Activated gamma-delta T cell treated with Interleukin-2 at 50 U/mL for 16 hours (primary cell): ENCODE results near the gene LNX2.
"Not testable (repeated sequence)": the region's sequence is repeated elsewhere in the genome, so short reads cannot be mapped to it uniquely, and the experiment has no call there.

Experiments
- DNase-seq: peaks from one replicate; pipeline ENCODE4 v3.0.0-alpha.2; 2020

LNX2 gene

DNA sequence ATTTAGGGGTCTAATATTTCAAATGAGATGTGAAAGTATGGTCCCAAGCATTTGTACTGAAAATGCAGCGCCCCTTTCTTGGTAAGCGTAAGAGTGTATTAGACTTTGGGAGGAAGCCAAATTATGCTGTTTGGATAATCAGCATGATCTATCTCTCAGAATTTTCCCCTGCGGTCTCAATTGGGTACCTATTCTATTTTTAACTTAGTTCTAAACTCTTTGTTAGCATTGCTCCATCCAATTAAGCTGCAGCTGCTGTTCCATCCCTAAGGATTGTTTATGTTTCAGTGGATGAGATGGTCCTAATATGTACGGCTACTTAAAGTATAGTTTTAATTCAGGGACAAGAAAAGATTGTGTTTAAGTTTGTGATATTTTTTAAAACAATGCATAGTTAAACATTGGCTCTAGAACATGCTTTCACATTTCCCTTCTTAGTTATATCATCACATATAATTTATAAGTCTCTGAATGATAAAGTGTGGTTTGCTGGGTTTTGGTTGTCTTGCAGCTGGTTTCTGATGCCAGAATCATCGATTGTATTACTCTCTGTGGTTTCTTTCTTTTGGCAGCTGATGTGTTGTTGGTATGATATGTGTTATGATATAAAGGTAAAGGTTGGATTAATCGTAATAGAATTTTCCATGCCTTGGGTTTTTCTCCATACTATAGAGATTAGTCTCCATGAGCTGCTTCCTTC lies 16.4 kb upstream of the LNX2 start:
- no peak for DNase-seq

DNA sequence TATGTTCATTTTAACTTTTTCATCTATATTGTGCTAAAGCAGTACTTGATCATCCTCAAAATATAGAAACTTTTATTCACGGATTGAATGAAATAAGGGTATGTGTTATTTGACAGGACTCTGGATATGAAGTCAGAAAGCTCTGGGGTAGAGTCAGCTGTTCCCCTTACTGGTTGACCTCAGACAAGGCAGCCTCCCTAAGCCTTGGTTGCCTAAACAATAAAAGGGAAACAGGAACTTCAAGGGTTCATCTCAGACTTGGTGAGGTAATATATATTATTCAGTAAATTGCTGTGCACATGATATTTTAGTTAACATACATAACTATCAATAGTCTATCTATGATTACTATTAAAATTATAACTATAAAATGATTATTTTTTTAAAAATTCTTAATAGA lies 14.9 kb upstream of the LNX2 start:
- no peak for DNase-seq

DNA sequence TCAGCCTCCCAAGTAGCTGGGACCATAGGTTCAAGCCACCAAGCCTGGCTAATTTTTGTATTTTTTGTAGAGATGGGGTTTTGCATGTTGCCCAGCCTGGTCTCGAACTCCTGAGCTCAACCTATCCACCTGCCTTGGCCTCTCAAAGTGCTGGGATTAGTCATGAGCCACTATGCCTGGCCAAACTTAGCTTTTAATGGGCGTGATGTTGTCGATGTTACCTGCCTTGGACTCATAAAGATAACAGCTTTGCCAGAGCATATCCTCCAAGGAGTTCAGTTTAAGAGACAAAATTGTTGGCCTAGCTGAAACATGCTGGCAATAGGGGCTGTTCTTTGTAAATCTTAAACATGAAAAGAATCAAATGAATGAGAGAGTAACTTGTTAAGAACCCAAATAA lies 14.5 kb upstream of the LNX2 start:
- no peak for DNase-seq

DNA sequence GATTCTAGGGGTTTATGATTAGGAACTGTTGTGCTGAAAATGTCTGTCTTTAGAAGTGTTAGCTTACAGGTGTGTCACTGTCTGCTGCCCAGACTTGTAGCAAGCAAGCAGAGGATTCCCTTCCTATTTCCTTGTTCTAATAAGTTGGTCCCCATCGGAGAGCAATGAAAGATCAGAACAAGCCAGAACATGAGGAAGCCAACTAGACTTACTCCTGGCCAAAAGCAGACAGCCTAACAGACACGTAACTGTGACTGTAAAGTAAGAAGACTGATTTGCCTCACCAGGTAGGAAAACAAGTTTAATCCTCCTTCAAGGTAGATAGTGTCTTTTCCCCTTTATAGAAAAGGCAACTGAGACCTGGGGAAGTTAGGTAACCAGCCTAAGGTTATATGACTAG lies 13.9 kb upstream of the LNX2 start:
- no peak for DNase-seq

DNA sequence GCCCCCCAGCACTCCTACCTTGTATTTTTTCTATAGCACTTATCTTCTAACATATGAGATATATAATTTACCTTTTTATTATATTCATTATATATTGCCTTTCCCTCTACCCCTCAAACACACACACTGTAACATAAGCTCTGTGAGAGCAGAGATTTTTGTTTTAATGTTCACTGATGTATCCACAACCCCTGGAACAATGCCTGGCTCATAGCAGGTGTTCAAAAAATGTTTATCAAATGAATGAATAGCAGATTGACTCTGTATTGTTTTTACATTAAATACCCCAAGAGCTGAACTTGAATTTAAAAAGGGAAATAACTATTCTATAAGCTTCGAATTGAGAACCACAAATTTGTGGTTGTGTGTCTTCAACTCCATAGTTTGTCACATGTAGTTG lies 12.3 kb upstream of the LNX2 start:
- no peak for DNase-seq

DNA sequence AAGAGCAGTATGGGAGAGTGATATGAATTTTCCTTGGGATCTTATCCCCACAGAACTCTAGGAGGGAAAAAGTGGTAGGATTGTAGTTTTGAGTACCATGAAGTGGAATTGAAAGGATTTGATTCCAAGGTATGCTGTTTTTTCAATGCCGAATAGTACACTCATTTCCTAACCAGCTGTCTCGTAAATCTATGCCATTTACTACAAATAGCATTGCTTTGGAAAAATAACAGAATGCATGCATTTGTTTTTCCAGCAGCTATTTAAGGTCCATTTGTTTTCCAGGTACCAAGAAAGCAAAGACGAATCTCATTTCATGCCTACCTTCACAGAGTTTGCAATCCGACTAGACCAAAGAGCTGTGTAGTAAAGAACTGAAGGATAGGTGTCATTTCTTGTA lies 11.9 kb upstream of the LNX2 start:
- no peak for DNase-seq

DNA sequence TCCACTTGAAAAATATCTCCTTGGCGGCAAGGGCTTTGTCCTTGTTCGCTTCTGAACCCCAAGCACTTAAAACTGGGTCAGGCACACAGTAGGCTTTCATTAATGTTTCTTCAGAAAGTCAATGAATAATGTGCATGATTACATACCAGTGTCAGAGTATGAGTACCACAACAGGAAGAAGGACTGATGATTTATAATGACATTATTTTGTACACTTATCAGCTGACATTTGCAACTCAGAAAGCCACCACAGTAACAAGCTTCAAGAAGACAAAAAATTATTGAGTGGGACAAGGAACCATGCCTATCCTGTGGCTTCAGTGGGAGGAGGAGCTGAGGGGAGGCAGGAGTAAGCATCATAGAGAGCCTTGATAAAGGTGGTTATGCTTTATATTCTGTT lies 11.3 kb upstream of the LNX2 start:
- no peak for DNase-seq

DNA sequence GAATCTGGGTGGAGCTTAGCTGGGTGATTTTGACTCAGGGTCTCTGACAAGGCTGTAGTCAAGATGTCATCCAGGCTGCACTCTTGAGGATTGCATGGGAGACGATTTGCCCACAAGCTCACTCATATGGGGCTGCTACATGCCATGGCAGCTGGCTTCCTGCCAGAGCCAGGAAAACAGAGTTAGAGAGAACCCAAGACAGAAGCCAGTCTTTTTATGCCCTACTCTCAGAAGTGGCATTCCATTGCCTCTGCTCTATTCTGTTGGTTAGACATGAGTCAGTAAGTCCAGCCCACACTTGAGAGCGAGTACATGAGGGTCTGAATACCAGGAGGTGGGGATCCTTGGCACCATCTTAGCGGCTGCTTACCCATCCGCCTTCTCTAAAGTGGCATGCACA lies 10.8 kb upstream of the LNX2 start:
- DNase-seq, result no peak

DNA sequence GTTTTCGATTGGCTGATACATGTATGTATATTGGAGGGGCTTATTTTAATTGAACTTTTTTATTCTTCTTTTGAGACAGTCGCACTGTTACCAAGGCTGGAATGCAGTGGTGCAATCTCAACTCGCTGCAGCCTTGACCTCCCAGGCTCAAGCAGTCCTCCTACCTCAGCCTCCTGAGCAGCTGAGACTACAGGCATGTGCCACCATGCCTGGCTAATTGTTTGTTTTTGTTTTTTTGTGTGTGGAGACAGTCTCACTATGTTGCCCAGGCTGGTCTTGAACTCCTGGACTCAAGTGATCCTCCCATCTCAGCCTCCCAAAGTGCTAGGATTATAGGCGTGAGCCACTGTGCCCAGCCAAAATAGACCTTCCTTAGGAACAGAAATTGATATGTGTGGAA lies 8.4 kb upstream of the LNX2 start:
- DNase-seq, result not testable (repeated sequence)

DNA sequence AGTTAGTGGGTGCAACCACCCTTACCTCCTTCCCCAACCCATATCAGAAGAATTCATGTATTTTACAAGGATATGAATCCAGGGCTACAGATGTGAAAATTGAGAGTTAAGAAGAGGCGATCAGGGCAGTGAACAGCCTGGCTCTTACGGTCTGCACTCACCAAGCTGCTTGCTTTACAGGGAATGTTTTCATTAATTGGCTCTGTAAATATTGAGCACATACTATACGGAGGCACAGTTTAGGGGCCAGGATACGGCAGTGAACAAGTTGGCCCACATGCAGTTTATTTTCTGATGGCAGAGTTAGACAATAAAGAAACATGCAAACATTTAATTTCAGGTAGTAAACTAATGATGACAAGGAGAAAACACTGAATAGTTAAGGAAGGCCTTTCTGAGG lies 7.8 kb upstream of the LNX2 start:
- no peak for DNase-seq

DNA sequence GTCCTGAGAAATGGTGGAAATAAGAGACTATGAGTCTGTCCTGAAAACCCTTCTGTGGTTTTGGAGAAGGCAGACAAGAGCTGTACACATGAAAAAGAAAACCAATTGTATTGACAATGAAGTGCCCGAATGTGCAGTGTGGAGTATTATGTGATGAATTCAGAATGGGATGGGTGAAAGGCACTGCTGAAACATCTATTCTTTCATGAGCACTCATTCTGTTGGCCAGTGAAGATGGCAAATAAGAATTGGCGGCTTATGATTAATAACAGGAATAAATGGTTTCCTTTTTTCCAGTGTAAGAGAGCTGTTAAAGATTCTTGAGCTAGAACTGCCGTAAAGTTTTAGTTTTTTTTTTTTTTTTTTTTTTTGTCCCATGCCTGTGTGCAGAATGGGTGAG lies 7.1 kb upstream of the LNX2 start:
- DNase-seq, result no peak

DNA sequence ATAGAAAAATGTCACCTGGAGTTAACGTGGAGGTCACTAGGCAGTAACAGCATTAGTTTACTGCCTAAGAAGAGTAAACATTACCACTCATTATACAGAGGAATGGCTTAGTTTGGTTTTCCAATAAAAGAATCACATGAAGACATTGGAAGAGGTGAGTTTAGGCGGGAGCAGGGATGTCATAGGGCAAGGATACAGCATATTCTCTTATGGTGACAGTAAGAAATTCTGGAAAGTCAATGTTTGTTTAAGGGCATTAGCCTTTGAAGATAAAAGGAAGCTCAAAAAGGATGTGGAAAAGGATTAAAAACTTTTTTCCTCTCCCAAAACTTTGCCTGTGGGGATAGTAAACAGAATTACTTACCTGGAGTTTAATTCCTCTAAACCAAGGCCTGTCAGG lies 5.5 kb upstream of the LNX2 start:
- no peak for DNase-seq

DNA sequence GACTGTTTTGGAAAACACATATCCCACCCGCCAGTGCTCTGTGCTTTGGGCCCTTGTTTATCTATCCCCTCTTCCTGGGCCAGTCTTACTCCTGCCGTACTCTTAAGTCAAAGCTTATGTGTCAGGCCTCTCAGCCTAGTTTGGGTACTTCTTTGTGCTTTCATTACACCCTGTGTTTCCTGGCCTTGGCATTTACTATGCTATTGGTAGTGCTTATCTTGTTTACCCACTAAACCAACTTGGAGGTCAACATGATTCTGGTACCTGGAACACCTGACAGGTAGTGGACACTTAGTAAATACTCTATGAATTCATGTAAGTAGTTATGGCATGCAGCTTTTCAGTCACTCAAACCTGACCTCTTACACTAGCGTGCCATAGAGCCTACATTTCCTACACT lies 3.7 kb upstream of the LNX2 start:
- DNase-seq, result no peak

DNA sequence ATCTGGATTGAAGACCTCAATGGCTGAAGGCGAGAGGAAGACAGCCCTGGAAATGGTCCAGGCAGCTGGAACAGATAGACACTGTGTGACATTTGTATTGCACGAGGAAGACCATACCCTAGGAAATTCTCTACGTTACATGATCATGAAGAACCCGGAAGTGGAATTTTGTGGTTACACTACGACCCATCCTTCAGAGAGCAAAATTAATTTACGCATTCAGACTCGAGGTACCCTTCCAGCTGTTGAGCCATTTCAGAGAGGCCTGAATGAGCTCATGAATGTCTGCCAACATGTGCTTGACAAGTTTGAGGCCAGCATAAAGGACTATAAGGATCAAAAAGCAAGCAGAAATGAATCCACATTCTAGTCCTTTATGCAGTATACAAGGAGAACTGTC lies 2.6 kb upstream of the LNX2 start:
- no peak for DNase-seq

DNA sequence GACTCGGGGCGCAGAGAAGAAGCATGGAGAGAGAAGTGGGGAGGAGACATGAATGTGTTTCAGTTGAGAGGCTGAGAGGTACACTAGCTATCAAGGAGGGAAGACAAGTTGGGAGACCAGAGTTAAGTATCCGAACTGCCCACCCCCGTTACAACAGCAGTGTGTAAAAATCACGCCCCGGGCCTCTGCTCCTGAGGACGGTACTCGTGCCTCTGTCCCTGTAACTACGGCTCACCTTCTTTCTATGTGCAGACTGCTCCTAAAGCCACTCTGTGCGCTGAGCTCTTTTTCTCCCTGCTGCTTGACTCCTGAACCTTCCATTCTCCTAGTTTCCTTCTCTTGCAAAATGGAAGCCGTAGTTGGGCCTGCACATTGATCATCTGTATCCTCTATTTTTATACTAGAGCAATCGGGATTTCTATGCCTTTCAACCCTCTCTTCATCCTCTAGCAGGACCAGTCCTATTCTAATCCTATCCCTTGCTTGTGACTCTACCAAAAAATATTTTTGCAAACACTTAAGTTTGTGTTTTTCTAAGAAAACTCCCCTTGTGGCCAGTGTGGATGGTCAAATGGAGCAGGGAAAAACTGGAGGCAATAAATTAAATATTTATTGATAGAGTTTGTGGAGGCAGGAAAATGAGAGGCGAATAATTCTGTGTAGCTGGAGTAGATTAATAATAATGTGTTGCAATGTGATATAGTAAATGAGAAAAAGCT lies 1.9 kb upstream of the LNX2 start:
- DNase-seq, result no peak

DNA sequence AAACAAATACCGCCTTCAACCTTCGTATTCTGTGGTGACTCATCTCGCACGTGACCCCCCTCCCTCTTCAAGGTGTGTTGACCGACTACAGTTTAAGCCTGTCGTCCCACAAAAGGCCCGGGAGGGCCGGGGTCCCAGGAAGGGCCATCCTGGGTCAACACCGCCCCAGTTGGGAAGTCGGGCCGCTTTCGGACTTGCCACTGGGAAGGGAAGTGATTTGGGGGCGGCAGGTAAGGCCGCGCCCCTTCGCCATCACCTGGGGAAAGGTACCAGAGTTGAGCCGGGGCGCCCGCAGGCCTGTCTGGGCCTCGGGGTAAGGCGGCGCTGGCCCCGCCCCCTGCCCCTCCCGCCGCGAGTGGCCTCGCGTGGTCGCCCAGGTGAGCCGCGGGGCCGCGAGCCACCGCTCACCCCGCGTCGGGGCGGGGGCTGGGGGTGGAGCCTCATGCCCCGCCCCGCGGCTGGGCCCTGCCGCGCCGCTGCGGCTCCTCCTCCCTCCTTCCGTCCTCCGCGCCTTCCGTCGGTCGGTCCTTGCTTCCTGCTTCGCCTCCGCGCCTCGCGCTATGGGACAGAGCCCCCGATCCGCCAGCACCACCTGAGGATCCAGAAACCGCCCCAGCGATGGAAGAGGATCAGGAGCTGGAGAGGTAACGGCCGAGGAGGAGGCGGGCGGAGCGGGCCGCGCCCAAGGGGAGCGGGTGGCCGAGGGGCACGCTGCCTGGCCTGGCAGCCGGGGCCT lies 1.2 kb upstream of the LNX2 start, which contains the start of gene POLR1D:
Gene POLR1D (plus strand): TSS at position 527 of the 736 bp plus-strand sequence. CDS start 92 bp downstream, at position 619.
- DNase-seq, result peak; percentile 85

DNA sequence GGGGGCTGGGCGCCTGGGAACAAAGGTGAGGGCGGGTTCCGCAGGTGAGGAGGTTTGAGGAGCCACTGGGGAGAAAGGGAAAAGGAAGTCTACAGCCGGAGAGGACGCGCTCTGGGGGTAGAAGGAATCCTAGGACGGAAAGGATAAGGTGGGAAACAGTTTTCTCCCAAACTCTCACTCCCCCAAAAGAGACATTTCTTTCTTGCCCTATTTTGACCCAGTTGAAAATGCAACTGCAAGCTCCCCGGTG lies 712 bp upstream of the LNX2 start:
- no peak for DNase-seq

DNA sequence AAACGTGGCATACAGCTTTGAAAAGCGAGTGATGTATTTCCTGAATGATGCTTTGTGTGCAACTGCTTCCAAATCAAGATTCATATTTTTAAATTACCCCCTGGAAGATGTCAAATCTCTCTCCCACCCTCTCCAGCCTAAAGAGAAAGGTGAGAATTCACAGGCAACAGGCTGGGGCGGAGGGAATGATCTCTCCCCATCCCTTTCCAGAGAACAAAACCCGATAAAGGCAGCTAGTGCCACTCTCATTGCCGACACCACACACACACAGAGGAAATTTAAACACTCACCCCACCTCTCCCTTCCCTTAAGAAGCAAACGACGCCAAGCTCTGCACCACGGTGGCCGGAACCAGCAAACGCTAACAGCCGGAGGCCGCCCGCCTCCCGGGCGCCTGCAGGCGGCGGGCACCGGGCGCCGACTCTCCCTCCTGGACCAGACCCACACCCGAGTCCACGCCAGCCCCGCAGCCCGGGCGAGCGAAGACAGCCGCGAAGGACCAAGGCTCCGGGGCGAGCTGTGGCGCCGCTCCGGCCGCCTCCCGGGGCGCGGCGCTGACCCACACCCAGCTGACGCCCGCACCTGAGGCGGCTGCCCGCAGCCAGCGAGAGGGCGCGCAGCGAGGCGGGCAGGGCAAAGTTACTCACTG lies 477 bp downstream of the LNX2 start:
- peak; percentile 42 for DNase-seq

DNA sequence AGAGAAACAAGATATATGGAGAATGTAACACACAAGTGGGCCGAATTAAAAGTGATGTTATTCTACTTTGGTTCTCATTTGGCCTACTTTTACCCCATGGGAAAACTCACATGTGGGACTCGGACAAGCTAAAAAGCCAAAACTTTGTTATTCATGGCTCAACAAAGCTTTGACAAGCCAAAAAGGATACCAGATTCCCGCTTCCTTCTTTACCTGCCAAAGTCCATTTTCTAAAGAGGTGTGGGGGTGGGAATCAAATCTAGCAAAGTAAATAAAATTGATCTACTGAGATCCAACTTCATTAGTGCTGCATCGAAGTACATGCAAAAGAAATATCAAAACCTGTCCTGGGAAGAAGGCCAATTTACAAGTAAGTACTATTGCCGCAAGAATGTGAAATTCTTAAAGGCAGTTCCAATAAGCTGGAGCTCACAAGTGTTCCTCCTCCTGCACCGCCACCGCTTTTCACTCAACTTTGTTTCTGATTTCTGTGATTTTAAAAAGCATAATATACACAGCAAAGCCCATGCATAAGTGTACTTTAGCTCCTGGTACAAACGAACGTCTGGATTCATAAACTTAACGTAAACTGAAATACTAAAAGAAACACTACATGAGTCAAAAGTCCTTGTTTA lies 1.1 kb downstream of the LNX2 start:
- no peak for DNase-seq

DNA sequence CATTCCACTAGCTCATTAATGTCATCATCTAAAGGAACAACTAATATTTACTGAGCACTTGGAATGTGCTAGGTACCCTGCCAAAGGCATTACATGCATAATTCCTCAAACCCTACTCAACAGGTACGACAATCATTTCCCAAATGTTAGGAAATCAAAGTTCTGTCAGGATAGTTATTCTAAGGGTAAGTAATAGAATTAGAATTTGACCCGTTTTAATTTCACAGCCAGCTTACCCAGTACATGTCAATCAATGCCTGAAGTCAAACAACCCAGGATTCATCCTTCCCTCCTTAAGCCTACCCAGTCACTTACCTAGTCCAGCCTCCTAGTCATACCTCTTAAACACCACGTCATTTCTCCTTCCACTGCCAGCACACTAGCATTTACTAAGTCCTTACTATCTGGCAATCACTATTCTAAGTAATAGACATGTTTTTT lies 2.4 kb downstream of the LNX2 start:
- no peak for DNase-seq

DNA sequence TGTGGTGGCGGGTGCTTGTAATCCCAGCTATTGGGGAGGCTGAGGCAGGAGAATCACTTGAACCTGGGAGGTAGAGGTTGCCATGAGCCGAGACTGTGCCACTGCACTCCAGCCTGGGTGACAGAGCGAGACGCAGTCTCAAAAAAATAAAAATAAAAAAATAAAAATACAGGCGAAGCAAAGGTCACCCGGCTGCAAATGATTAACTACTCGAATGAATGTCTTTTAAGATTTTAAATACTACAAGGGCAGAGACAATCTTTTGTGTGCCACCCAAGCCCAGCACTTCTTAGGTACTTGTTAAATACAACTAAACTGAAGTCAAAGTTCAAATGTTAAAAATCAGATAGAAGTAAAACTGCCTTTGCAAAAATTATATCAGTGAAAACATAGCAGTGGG lies 6.7 kb downstream of the LNX2 start:
- no peak for DNase-seq

DNA sequence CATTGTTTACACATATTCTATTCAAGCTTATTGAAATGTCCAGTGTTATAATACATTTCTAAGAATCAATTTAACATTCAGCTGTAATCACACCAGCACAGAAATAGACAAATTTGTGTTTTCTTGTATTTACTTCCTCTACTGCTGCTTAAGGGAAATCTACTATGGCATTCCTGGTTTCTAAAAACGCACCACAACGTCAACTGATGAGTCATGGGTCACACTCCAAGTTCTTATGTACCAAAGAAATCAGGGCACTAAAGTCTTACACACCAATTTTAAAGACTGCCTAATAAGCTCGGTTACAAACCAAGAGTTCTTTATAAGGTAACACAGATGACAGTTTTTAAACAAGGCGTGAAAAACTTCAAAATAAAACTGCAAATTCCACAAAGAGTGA lies 13.2 kb downstream of the LNX2 start:
- no peak for DNase-seq

DNA sequence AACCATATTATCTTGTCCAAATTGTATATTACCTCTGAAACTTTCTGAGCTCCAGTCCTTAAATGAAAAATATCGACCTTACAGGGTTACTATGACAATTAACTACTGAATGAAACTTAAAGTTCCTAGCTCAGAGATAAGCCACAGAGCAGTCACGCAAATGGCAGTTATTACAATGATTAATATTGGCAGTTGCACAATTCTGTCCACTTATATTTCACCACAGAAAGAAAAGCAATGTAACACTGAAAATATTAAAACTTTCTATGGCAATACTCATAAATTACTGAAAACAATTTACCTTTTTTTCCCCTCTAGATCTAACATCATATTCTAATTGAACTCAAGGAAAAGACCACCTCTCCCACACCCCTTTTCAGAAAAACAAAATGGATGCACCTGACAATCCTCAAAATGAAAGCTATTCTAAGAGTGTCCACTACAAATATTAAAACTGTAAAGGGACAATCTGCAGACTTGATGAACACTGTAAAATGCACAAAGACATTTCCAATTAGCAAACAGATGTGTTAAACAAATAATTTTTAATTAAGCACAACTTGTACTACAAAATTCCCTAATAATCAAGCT lies 14.6 kb downstream of the LNX2 start:
- no peak for DNase-seq
